ENCODE results near the gene OR8D2. TPM values are rescaled to one million over a fixed set of nuclear protein-coding genes. Genes with fewer than 3 reads are reported as not detected.
A peak's percentile ranks its signal among the peaks of the same experiment; 100 is the strongest.

OR8D2 gene
- total and polyA plus RNA-seq, 2 of the 4 experiments (the other 2 are of a cell fraction), result not detected

DNA sequence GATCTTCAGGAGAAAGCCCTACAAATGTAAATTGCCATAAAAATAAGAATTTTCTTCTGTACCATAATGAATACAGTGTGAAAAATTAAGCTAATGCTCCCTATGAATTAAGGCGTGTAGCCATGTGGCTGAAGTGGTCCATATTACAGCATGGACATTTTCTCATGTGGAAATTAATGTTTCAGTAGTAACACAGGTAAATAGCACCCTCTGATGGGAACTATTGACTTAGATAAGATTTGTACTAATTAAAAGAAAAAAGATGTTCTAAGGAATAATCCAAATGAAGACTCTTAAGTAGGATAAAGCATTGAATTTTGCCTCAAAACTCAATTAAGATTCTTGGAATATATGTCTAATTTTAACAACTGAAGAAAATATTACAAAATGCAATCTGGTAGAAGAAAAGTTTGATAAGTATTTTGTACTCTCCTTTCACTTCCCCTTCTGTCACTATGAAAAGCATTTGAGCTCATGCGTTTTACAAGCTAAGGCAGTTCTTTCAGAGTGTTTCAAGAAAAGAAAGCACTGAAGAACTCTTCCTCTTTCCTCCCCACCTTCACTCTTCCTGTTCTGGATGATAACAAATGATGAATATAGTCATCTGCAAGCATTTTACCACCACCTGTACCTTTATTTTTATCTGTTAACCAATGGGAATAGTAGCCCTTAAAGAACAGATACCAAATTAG is 9.9 kb upstream of the OR8D2 start:
- peaks cover 3% of the 10 kb centered on the region; the same call in 1 of the 2 replicates for H3K27me3 ChIP-seq (ENCODE audit: control insufficient read depth, insufficient read depth, low read length)
- no peak overlapping the region for H2BK20ac ChIP-seq (ENCODE audit: low read depth, low read length)
- H3K27ac ChIP-seq (ENCODE audit: insufficient read depth, low read length), result no peak overlapping the region
- DNase-seq, result peak; percentile 2
- H3K9me3 ChIP-seq (ENCODE audit: control insufficient read depth, insufficient read depth, low read length), result no peaks in the 10 kb centered on the region
- H3K56ac ChIP-seq (ENCODE audit: extremely low read depth, insufficient read depth, low read length), result no peak overlapping the region
- no peak overlapping the region for H3K4ac ChIP-seq (ENCODE audit: low read depth, low read length)
- no peaks in the 10 kb centered on the region for H3K36me3 ChIP-seq (ENCODE audit: control insufficient read depth, insufficient read depth, low read length)
- no peak overlapping the region for H4K5ac ChIP-seq (ENCODE audit: low read depth, low read length)
- 60% methylated on average over 1 of the region's 2 CpGs; no CpG with 5 or more reads in 1 of the 2 experiments for WGBS, 2 experiments (ENCODE audit: extremely low coverage in 2 of 2, insufficient read length in 1 of 2)
- no peaks in the 10 kb centered on the region for H3K79me1 ChIP-seq (ENCODE audit: low read depth in 1 of 2, low read length in 2 of 2)
- TF ChIP-seq MAZ (IDR thresholded peaks at IDR 0.05; ENCODE audit: borderline replicate concordance, low read depth, low read length), result no peak
- TF ChIP-seq CHD1 (IDR thresholded peaks at IDR 0.05; ENCODE audit: low read depth, low read length), result no peak
- TF ChIP-seq NFE2L2 (IDR thresholded peaks at IDR 0.05; ENCODE audit: low read depth, low read length), result no peak
- no peak for TF ChIP-seq RCOR1 (IDR thresholded peaks at IDR 0.05; ENCODE audit: insufficient replicate concordance, low read length)
- TF ChIP-seq SMC3 (IDR thresholded peaks at IDR 0.05; ENCODE audit: low read depth, low read length), result peak; percentile 27; the same call in 1 of the 2 replicates
- TF ChIP-seq, protein P1, sequence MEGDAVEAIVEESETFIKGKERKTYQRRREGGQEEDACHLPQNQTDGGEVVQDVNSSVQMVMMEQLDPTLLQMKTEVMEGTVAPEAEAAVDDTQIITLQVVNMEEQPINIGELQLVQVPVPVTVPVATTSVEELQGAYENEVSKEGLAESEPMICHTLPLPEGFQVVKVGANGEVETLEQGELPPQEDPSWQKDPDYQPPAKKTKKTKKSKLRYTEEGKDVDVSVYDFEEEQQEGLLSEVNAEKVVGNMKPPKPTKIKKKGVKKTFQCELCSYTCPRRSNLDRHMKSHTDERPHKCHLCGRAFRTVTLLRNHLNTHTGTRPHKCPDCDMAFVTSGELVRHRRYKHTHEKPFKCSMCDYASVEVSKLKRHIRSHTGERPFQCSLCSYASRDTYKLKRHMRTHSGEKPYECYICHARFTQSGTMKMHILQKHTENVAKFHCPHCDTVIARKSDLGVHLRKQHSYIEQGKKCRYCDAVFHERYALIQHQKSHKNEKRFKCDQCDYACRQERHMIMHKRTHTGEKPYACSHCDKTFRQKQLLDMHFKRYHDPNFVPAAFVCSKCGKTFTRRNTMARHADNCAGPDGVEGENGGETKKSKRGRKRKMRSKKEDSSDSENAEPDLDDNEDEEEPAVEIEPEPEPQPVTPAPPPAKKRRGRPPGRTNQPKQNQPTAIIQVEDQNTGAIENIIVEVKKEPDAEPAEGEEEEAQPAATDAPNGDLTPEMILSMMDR (conservative IDR thresholded peaks at IDR 0.05; ENCODE audit: low read depth, low read length), result peak; percentile 30; the same call in 1 of the 2 replicates
- TF ChIP-seq, protein P2, sequence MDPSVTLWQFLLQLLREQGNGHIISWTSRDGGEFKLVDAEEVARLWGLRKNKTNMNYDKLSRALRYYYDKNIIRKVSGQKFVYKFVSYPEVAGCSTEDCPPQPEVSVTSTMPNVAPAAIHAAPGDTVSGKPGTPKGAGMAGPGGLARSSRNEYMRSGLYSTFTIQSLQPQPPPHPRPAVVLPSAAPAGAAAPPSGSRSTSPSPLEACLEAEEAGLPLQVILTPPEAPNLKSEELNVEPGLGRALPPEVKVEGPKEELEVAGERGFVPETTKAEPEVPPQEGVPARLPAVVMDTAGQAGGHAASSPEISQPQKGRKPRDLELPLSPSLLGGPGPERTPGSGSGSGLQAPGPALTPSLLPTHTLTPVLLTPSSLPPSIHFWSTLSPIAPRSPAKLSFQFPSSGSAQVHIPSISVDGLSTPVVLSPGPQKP (IDR thresholded peaks at IDR 0.05; ENCODE audit: borderline replicate concordance, low read depth, low read length), result no peak
- peak; percentile 31 for TF ChIP-seq RAD21 (IDR thresholded peaks at IDR 0.05; ENCODE audit: low read length)
- no peak for TF ChIP-seq BHLHE40 (IDR thresholded peaks at IDR 0.05; ENCODE audit: low read depth, low read length)
- H2AK9ac ChIP-seq (replicated peaks; ENCODE audit: low read depth, low read length, poor library complexity), result no peak overlapping the region
- no peak overlapping the region for H4K91ac ChIP-seq (ENCODE audit: insufficient read depth, low read depth, low read length)
- no peaks in the 10 kb centered on the region for H4K20me1 ChIP-seq (ENCODE audit: insufficient read depth, low read length)
- H3K18ac ChIP-seq (ENCODE audit: low read depth, low read length), result no peak overlapping the region
- intact Hi-C loops (cut with micrococcal nuclease), result loop anchor here (1.0 kb wide), 1 partner anchor 259 kb away; no protein-coding TSS in a partner anchor
- in situ Hi-C loops (cut with MboI; ENCODE audit: low sequenced_read_pairs), result no loop called here
- H3K23ac ChIP-seq (ENCODE audit: low read depth, low read length), result no peak overlapping the region
- no peak overlapping the region for H4K8ac ChIP-seq (ENCODE audit: low read depth in 2 of 2, low read length in 2 of 2)
- no peak overlapping the region for H3K4me2 ChIP-seq (ENCODE audit: low read depth, low read length)
- dilution Hi-C loops (cut with HindIII; ENCODE audit: low sequenced_read_pairs, unreplicated experiment), result no loop called here
- no peak overlapping the region for H3K9ac ChIP-seq (ENCODE audit: low read depth, low read length)
- H3K4me1 ChIP-seq (ENCODE audit: control insufficient read depth, insufficient read depth, low read length), result no peaks in the 10 kb centered on the region
- H3K4me3 ChIP-seq (ENCODE audit: insufficient read depth, low read depth, low read length), result no peak overlapping the region
- H3K14ac ChIP-seq (replicated peaks; ENCODE audit: low read depth, low read length), result no peak overlapping the region
- ATAC-seq (ENCODE audit: low read depth), result peak; percentile 35; the same call in 1 of the 2 replicates
- H2BK120ac ChIP-seq (ENCODE audit: low read depth, low read length), result no peak overlapping the region; the same call in 1 of the 2 replicates
- H3K9me1 ChIP-seq (ENCODE audit: insufficient read depth, low read length), result no peaks in the 10 kb centered on the region
- H2BK15ac ChIP-seq (ENCODE audit: low read depth, low read length), result no peak overlapping the region
- no peak overlapping the region for H2BK5ac ChIP-seq (ENCODE audit: low read depth, low read length, poor library complexity, severe bottlenecking)
- no TSS peak for BruUV-seq (replicated peaks)
- H2AFZ ChIP-seq (replicated peaks; ENCODE audit: low read length, poor library complexity), result no peak overlapping the region
- POLR2A ChIA-PET (ENCODE audit: unreplicated experiment), result no interaction called here
- CTCF ChIA-PET, result interaction anchor here (1.4 to 1.6 kb wide), 2 partner anchors 258 to 260 kb away, joined by 8 to 9 read pairs; no protein-coding TSS in a partner anchor
- no peak overlapping the region for H2AK5ac ChIP-seq (ENCODE audit: low read depth, low read length)

Measured in IMR-90 (cell line).